Natural killer cell (primary cell): ENCODE results near the gene SSR2. TPM values are rescaled to one million over a fixed set of nuclear protein-coding genes. Genes with fewer than 3 reads are reported as not detected.
A peak's percentile ranks its signal among the peaks of the same experiment; 100 is the strongest.

Experiments used
- ATAC-seq, 3 donors: fragments of 150-1000 bp in 2 of 3; fragments of 200-7000 bp in 1 of 3; cut with Tn5 transposase; 1 replicate in 1 of 3; 2 replicates in 2 of 3; pipeline ENCODE4 v1.10.0; 2021; ENCODE audit warnings: mild to moderate bottlenecking in 2 of 3, moderate library complexity in 2 of 3
- DNase-seq, 2 donors: peaks; one replicate each; pipeline versions ENCODE4 v3.0.0 to v3.0.0-alpha.2; 2013 to 2021; ENCODE audit warnings: mixed read lengths in 1 of 2
- H3K27ac ChIP-seq: one replicate; pipeline ENCODE4 v1.5.1; 2013; ENCODE audit warnings: mild to moderate bottlenecking, low read length
- H3K27me3 ChIP-seq: one replicate; pipeline ENCODE4 v1.6.1; 2013; ENCODE audit warnings: low read length; ENCODE audit not compliant: control insufficient read depth, insufficient read depth
- H3K36me3 ChIP-seq: one replicate; pipeline ENCODE4 v1.6.1; 2013; ENCODE audit warnings: low read length; ENCODE audit not compliant: control insufficient read depth, insufficient read depth
- H3K4me1 ChIP-seq: one replicate; pipeline ENCODE4 v1.6.1; 2013; ENCODE audit warnings: low read length; ENCODE audit not compliant: control insufficient read depth, insufficient read depth
- H3K4me3 ChIP-seq: one replicate; pipeline ENCODE4 v1.5.1; 2013; ENCODE audit warnings: low read length
- H3K9me3 ChIP-seq: one replicate; pipeline ENCODE4 v1.6.1; 2013; ENCODE audit warnings: low read length; ENCODE audit not compliant: control insufficient read depth, insufficient read depth
- H3K27ac Mint-ChIP-seq, 2 donors: one replicate each; pipeline ENCODE4 v1.8.0; 2022; ENCODE audit warnings: mild to moderate bottlenecking in 2 of 2, mixed read lengths in 2 of 2, moderate library complexity in 1 of 2
- H3K27me3 Mint-ChIP-seq, 2 donors: one replicate each; pipeline ENCODE4 v1.8.0; 2022; ENCODE audit warnings: low read depth in 2 of 2, mixed read lengths in 2 of 2
- H3K36me3 Mint-ChIP-seq: one replicate; pipeline ENCODE4 v1.8.0; 2022; ENCODE audit warnings: mixed read lengths
- H3K4me1 Mint-ChIP-seq, 2 donors: one replicate each; pipeline ENCODE4 v1.8.0; 2022; ENCODE audit warnings: mixed read lengths in 2 of 2
- H3K4me3 Mint-ChIP-seq: one replicate; pipeline ENCODE4 v1.8.0; 2022; ENCODE audit warnings: mild to moderate bottlenecking, moderate library complexity, mixed read lengths
- H3K9me3 Mint-ChIP-seq, 2 donors: one replicate each; pipeline ENCODE4 v1.8.0; 2022; ENCODE audit warnings: mixed read lengths in 2 of 2
- CTCF ChIP-seq: fragments of 200-600 bp; IDR thresholded peaks from one replicate; pipeline ENCODE4 v1.8.0; 2022; ENCODE audit warnings: antibody characterized with exemption
- WGBS: methylation state at CpG from one replicate; pipeline ENCODE4 v1.1.7; 2013; ENCODE audit warnings: missing lambda C conversion rate; ENCODE audit not compliant: insufficient coverage; 5-methylcytosine and 5-hydroxymethylcytosine counted together
- intact Hi-C: fragments of 100-400 bp; cut with micrococcal nuclease; formaldehyde crosslinking; loops from one replicate; pipeline ENCODE4 v1.14.2; 2022
- total RNA-seq, 4 donors: library from RNA; stranded (reverse); fragments of 120-200 nt in 1 of 4; gene quantifications; one replicate each; pipeline versions ENCODE4 v1.2.3 to v1.2.4, GENCODE V29; 2013 to 2022

The SSR2 gene
- total RNA-seq, 3 donors from 2014 or later (not counting 1 experiment from before 2014, with no cell fraction given): 209 to 215 (median 211) TPM

DNA sequence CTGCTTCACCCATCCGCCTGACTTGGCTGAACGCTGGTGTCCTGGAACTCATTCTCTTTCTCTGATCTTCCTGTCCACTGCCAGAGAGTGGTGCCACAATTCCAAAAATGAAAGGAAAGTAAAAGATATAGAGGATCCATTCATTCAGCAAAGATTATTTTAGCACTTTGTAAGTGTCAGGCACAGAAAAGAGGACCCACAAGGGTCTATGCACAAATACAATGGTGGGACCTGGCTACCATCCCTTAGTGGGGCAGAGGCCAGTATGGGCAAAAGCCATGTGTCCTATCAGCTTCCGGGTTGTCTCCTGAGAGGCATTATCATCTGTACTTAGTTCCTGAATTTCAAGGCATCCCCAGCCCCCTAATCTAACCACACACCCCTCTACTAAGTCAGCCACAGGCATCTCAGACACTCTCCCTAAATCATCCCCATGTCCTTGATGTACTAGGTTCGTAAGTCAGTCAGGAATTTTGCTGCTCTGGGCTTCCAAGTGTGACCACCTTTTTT is 19.0 kb downstream of the SSR2 start:
- Histone ChIP-seq H3K4me1 (peaks cover 24% of the 10 kb centered on the region), H3K9me3 (no peaks in the 10 kb centered on the region), H3K36me3 (no peaks in the 10 kb centered on the region), H3K27me3 (no peaks in the 10 kb centered on the region), H3K4me3 (no peak overlapping the region), H3K27ac (no peak overlapping the region)
- intact Hi-C loops: no loop called here
- ATAC-seq (no peak), DNase-seq (no peak)
- no peaks in the 10 kb centered on the region for H3K9me3 Mint-ChIP-seq
- peak overlapping the region in 1 of 2 donors; percentile 13 for H3K27ac Mint-ChIP-seq
- H3K4me3 Mint-ChIP-seq: no peak overlapping the region
- 92% methylated on average over 3 of the region's 4 CpGs for WGBS
- H3K27me3 Mint-ChIP-seq: no peaks in the 10 kb centered on the region
- H3K4me1 Mint-ChIP-seq: peaks cover 21% of the 10 kb centered on the region in 2 donors
- no peak for TF ChIP-seq CTCF
- no peaks in the 10 kb centered on the region for H3K36me3 Mint-ChIP-seq

GRCh38 chr1:156001021-156001661 is 19.6 kb downstream of the SSR2 start:
- Histone ChIP-seq H3K9me3 (no peaks in the 10 kb centered on the region), H3K27me3 (no peaks in the 10 kb centered on the region), H3K27ac (no peak overlapping the region), H3K4me1 (peaks cover 23% of the 10 kb centered on the region), H3K36me3 (no peaks in the 10 kb centered on the region), H3K4me3 (no peak overlapping the region)
- Mint-ChIP-seq H3K27ac (peak overlapping the region in 1 of 2 donors; percentile 13), H3K36me3 (no peaks in the 10 kb centered on the region), H3K4me1 (peaks cover 18 to 21% of the 10 kb centered on the region in 2 donors), H3K27me3 (no peaks in the 10 kb centered on the region), H3K4me3 (no peak overlapping the region), H3K9me3 (no peaks in the 10 kb centered on the region)
- intact Hi-C loops: no loop called here
- no peak for ATAC-seq
- DNase-seq: no peak
- WGBS: 97% methylated on average over 10 of the region's 10 CpGs
- TF ChIP-seq CTCF: no peak

DNA sequence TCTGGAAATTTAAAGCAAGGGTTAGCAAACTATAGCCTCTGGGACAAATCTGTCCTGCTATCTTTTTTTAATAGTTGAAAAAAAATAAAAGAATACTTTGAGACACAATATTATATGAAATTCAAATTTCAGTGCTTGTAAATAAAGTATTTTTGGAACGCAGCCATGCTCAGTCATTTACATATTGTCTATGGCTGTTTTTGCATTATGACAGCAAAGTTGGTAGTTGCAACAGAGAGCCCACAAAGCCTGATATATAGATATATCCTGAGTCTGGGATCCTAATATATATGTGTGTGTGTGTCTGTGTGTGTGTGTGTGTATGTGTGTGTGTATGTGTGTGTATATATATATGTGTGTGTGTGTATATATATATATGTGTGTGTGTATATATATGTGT is 20.8 kb downstream of the SSR2 start:
- Histone ChIP-seq H3K4me1 (peaks cover 12% of the 10 kb centered on the region), H3K27me3 (no peaks in the 10 kb centered on the region), H3K4me3 (no peak overlapping the region), H3K9me3 (no peaks in the 10 kb centered on the region), H3K36me3 (no peaks in the 10 kb centered on the region), H3K27ac (no peak overlapping the region)
- H3K9me3 Mint-ChIP-seq: no peaks in the 10 kb centered on the region
- intact Hi-C loops: no loop called here
- no peak overlapping the region for H3K27ac Mint-ChIP-seq
- 100% methylated on average over 1 of the region's 1 CpG for WGBS
- DNase-seq (no peak), ATAC-seq (no peak)
- no peak for TF ChIP-seq CTCF
- no peaks in the 10 kb centered on the region for H3K36me3 Mint-ChIP-seq
- H3K27me3 Mint-ChIP-seq: no peaks in the 10 kb centered on the region
- H3K4me1 Mint-ChIP-seq: peaks cover 10 to 14% of the 10 kb centered on the region in 2 donors
- no peak overlapping the region for H3K4me3 Mint-ChIP-seq

DNA sequence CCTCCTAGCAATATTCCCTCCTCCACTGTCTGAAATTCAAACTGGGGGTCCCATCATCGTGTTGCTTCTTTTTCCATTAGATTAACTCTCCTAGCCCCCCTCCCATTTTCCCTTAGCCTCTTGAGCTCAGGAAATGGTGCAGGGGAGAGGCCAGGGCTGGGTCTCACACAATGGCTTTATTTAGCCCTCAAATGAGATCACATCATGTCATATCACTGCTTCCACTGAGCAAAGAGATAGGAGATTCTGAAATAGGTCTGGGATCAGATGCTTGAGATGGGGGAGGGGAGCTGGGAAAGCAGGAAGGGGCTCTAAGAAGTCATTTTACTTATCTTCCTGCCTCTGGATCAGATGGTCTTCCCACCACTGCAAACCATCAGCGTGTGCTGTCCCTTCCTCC is 24.6 kb downstream of the SSR2 start:
- H3K36me3 Mint-ChIP-seq: no peaks in the 10 kb centered on the region
- no peak overlapping the region for H3K27ac Mint-ChIP-seq
- Histone ChIP-seq H3K4me3 (no peak overlapping the region), H3K4me1 (no peaks in the 10 kb centered on the region), H3K27ac (no peak overlapping the region), H3K36me3 (no peaks in the 10 kb centered on the region), H3K9me3 (no peaks in the 10 kb centered on the region), H3K27me3 (no peaks in the 10 kb centered on the region)
- TF ChIP-seq CTCF: no peak
- ATAC-seq (no peak), DNase-seq (no peak)
- no peaks in the 10 kb centered on the region for H3K4me1 Mint-ChIP-seq
- WGBS: 25% methylated on average over 1 of the region's 2 CpGs
- intact Hi-C loops: no loop called here
- no peaks in the 10 kb centered on the region for H3K9me3 Mint-ChIP-seq
- no peak overlapping the region for H3K4me3 Mint-ChIP-seq
- H3K27me3 Mint-ChIP-seq: no peaks in the 10 kb centered on the region
